Stomach smooth muscle (tissue), 2 donors: ENCODE results near the gene GPC1.
"Not testable (repeated sequence)": the region's sequence is repeated elsewhere in the genome, so short reads cannot be mapped to it uniquely, and the experiment has no call there.

Experiments
- H3K27ac ChIP-seq: one replicate; pipeline ENCODE4 v1.7.0; 2013; ENCODE audit warnings: mild to moderate bottlenecking, low read length, inconsistent platforms
- H3K27me3 ChIP-seq, 2 donors: one replicate each; pipeline ENCODE4 v1.7.0; 2013; ENCODE audit warnings: low read length in 2 of 2; ENCODE audit not compliant: insufficient read depth in 2 of 2, control insufficient read depth in 1 of 2
- H3K36me3 ChIP-seq, 2 donors: one replicate each; pipeline ENCODE4 v1.7.0; 2013; ENCODE audit warnings: low read length in 2 of 2; ENCODE audit not compliant: control insufficient read depth in 2 of 2, insufficient read depth in 2 of 2
- H3K4me1 ChIP-seq: one replicate; pipeline ENCODE4 v1.7.0; 2013; ENCODE audit warnings: low read length; ENCODE audit not compliant: control insufficient read depth, insufficient read depth
- H3K4me3 ChIP-seq, 2 donors: one replicate each; pipeline ENCODE4 v1.7.0; 2013; ENCODE audit warnings: low read length in 2 of 2
- H3K9ac ChIP-seq, 2 donors: one replicate each; pipeline ENCODE4 v1.7.0; 2013; ENCODE audit warnings: low read length in 2 of 2, mild to moderate bottlenecking in 1 of 2
- H3K9me3 ChIP-seq, 2 donors: one replicate each; pipeline ENCODE4 v1.7.0; 2013; ENCODE audit warnings: low read length in 2 of 2; ENCODE audit not compliant: control insufficient read depth in 2 of 2
- donor health status: healthy.
- donor health status: Pancreatic carcinoma.

GPC1 gene

DNA sequence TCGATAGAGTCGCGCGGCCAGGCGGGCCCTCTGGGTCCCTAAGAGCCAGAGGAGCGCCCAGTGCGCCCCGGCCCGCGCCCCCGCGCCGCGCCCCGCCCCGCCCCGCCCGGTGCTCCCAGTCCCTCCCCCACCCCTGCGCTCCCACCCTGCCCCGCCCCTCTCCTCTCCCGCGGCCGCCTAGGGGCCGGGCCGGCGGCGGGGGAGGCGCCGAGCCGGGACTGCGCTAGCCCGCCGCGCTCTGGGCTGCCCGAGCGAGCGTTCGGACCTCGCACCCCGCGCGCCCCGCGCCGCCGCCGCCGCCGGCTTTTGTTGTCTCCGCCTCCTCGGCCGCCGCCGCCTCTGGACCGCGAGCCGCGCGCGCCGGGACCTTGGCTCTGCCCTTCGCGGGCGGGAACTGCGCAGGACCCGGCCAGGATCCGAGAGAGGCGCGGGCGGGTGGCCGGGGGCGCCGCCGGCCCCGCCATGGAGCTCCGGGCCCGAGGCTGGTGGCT, at the start of gene GPC1:
Gene GPC1 (plus strand): TSS at position 207 of the 491 bp plus-strand sequence. CDS start 256 bp downstream, at position 463.
- Histone ChIP-seq H3K36me3 (no peaks in the 10 kb centered on the region), H3K4me3 (peak within 1 kb of the TSS; percentile 66 to 77), H3K27me3 (peaks cover 0 to 4% of the 10 kb centered on the region in 2 donors), H3K9ac (peak within 1 kb of the TSS; percentile 59 to 68), H3K27ac (peak within 1 kb of the TSS; percentile 66), H3K4me1 (peaks cover 41% of the 10 kb centered on the region), H3K9me3 (no peaks in the 10 kb centered on the region)

DNA sequence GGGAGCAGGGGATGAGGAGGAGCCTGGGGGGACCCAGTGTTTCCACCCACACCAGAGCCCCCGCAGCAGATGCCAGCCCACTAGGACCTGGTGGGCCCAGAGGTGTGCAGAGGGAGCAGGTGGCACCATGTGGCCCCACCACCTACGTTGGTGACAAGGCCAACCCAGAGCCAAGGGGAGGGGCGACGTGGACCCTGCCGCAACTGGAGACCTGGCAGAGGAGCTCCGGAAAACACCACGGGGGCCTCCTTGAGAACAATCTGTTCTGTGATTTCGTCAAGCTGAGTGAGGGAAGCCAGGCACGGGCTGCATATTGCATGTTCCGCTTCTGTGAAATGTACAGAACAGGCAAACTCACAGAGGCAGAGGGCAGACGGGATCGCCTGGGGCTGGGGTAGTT, 49.1 kb upstream of the GPC1 start:
- H3K36me3 ChIP-seq, result no peaks in the 10 kb centered on the region
- H3K9me3 ChIP-seq, result no peaks in the 10 kb centered on the region
- no peaks in the 10 kb centered on the region for H3K27me3 ChIP-seq
- H3K4me3 ChIP-seq, result no peak overlapping the region
- no peak overlapping the region for H3K9ac ChIP-seq
- peaks cover 6% of the 10 kb centered on the region for H3K4me1 ChIP-seq
- H3K27ac ChIP-seq, result no peak overlapping the region

DNA sequence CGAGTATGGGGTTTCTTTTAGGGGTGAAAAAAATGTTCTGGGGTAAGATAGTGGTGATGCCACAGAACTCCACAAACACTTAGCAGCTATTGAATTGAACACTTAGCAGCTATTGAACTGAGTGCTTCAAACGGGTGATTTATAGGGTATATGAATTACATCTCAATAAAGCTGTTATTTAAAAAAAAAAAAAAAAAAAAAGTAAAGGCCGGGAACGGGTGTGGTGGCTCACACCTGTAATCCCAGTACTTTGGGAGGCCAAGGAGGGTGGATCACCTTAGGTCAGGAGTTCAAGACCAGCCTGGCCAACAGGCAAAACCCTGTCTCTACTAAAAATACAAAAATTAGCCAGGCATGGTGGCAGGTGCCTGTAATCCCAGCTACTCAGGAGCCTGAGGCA, 48.7 kb upstream of the GPC1 start:
- H3K4me1 ChIP-seq, H3K4me3 ChIP-seq, H3K36me3 ChIP-seq, H3K27me3 ChIP-seq, H3K9me3 ChIP-seq, H3K9ac ChIP-seq, H3K27ac ChIP-seq: not testable (repeated sequence)

DNA sequence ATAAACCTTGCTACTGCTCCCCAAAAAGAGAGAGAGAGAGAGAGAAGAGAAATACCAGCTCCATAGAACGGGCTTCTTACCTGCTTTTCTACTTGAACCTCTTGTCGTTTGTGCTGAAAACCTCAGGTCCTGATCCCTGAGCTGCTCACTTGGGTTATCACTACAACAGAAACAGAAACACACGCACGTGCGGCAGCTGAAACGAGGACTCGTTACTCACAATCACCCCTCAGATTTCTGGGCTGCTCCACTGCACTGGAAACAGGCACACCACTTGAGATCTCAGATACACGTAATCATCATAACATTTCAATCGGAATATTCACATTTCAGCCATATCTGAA, 48.2 kb upstream of the GPC1 start:
- Histone ChIP-seq H3K27me3 (no peaks in the 10 kb centered on the region), H3K9ac (no peak overlapping the region)

DNA sequence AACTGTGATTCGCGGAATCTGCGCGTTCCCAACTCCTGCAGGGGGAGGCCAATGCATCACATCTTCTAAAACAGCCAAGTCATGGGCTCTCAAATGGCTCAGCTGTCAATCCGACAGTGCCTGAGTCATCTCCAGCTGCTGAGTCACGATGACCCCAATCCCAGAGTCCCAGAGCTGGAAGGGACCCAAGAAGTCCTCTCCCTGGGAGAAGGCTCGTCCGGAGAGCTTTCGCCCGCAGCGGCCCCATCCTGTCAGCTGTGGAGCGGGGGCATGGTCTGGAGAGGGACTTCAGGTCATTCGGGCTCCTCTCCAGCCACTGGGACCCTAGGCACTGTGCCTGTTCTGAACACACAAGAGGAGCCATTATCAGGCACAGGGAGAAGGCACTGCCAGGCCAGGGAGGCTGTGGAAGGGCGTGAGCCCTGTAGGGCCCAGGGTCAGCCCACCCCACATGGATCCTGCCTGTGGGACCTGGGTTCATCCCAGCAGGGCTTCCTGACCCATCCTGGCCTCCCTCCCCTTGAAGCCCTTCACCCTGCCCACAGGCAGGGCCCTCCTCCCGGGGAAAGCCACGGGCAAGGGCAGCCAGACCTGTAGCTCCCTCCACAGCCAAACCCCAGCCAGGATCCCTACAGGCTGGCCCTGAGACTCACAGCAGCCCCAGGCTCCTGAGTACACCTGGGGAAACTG, 47.6 kb upstream of the GPC1 start:
- H3K27ac ChIP-seq, result no peak overlapping the region
- no peaks in the 10 kb centered on the region for H3K36me3 ChIP-seq
- H3K9ac ChIP-seq, result no peak overlapping the region
- H3K4me1 ChIP-seq, result peaks cover 6% of the 10 kb centered on the region
- no peaks in the 10 kb centered on the region for H3K9me3 ChIP-seq
- H3K4me3 ChIP-seq, result no peak overlapping the region
- H3K27me3 ChIP-seq, result no peaks in the 10 kb centered on the region

More for the DNA sequence above, 48.2 kb upstream of the GPC1 start:
- no peak overlapping the region for H3K27ac ChIP-seq
- peaks cover 6% of the 10 kb centered on the region for H3K4me1 ChIP-seq
- no peaks in the 10 kb centered on the region for H3K9me3 ChIP-seq
- H3K4me3 ChIP-seq, result no peak overlapping the region
- H3K36me3 ChIP-seq, result no peaks in the 10 kb centered on the region

DNA sequence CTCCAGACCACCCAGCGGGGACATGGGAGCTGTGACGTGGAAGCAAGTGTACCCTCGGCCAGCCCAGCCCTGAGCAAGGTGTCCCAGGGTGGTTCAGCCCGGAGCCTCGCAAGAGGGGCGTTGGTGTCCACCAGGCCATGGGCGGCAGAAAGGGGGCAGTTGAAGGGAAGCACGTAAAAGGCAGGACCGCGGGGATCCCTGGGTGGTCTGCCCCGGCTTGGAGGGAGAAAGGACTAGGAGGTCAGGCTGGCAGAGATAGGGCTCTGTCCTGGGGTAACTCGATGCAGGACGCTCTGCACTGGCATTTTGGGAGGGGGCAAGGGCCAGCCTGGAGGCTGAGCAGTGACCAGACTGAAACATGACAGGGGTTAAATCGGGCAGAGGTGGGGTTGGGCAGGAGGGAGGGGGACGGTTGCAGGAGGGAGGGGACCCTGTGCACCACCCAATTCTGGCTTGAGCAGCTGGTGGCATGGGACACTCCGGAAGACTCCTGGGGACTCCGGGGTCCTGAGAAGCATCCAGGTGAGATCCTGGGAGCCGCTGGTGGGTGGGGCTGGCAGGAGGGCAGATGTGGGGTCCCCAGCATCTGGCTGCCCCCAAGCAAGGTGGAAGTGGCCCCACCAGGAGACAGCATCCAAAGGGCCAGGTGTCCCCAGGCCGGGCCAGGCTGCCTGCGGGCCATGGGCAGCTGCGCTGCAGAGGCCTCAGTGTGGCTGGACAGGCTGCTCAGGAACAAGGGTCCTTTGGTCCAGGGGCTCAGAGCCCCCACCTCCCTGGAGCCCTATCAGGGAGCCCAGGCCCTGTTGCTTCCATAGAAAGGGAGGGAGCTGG, 46.8 kb upstream of the GPC1 start:
- no peak overlapping the region for H3K27ac ChIP-seq
- peaks cover 6% of the 10 kb centered on the region for H3K4me1 ChIP-seq
- H3K9ac ChIP-seq, result no peak overlapping the region
- no peaks in the 10 kb centered on the region for H3K27me3 ChIP-seq
- H3K9me3 ChIP-seq, result no peaks in the 10 kb centered on the region
- H3K4me3 ChIP-seq, result no peak overlapping the region
- H3K36me3 ChIP-seq, result no peaks in the 10 kb centered on the region

GRCh38 chr2:240389302-240389805, 46.1 kb upstream of the GPC1 start:
- no peak overlapping the region for H3K4me3 ChIP-seq
- no peaks in the 10 kb centered on the region for H3K9me3 ChIP-seq
- no peaks in the 10 kb centered on the region for H3K27me3 ChIP-seq
- peaks cover 6% of the 10 kb centered on the region for H3K4me1 ChIP-seq
- H3K9ac ChIP-seq, result no peak overlapping the region
- H3K36me3 ChIP-seq, result no peaks in the 10 kb centered on the region
- no peak overlapping the region for H3K27ac ChIP-seq

GRCh38 chr2:240390091-240391073, 45.1 kb upstream of the GPC1 start:
- no peaks in the 10 kb centered on the region for H3K9me3 ChIP-seq
- H3K4me3 ChIP-seq, result no peak overlapping the region
- no peaks in the 10 kb centered on the region for H3K27me3 ChIP-seq
- H3K27ac ChIP-seq, result no peak overlapping the region
- H3K36me3 ChIP-seq, result no peaks in the 10 kb centered on the region
- H3K9ac ChIP-seq, result no peak overlapping the region
- peaks cover 6% of the 10 kb centered on the region for H3K4me1 ChIP-seq

GRCh38 chr2:240391111-240392051, 44.1 kb upstream of the GPC1 start:
- Histone ChIP-seq H3K9me3 (no peaks in the 10 kb centered on the region), H3K27ac (no peak overlapping the region), H3K27me3 (no peaks in the 10 kb centered on the region), H3K36me3 (no peaks in the 10 kb centered on the region), H3K9ac (no peak overlapping the region), H3K4me1 (peaks cover 6% of the 10 kb centered on the region), H3K4me3 (no peak overlapping the region)
